Sigmoid colon (tissue), 4 donors: ENCODE measurements around the gene ELMOD1.

Experiments
- POLR2AphosphoS5 ChIP-seq, 4 donors: sonication (generic); formaldehyde crosslinking; IDR thresholded peaks; one replicate each; pipeline ENCODE4 v1.6.1; 2017; ENCODE audit warnings: antibody characterized with exemption in 4 of 4
- TF ChIP-seq, protein P1 (sequence below), 4 experiments: fragments of 450-650 bp in 3 of 4; fragments of 200-600 bp in 1 of 4; IDR thresholded peaks; one replicate each; pipeline ENCODE4 v1.5.1; 2016 to 2019; ENCODE audit warnings: antibody characterized with exemption in 4 of 4, mild to moderate bottlenecking in 3 of 4, moderate library complexity in 2 of 4

DNA sequence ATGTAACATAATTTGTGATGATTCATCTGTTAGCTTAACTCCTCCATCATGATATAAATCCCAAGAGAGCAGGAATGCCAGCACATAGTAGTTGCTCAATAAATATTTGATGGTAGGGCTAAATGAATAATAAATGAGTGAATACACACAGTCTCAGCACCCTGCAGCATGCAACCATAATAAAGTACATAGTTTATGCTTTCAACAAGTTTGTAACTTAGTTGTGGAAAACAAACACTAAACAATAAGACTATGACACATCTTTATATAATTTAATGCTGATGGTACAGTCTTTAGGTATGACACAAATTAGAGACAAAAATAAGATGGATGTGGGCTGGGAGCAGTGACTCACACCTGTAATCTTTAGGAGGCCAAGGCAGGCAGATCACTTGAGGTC, 29.3 kb upstream of the ELMOD1 start:
- TF ChIP-seq POLR2AphosphoS5 (IDR thresholded peaks at IDR 0.05): no peak
- TF ChIP-seq, protein P1, sequence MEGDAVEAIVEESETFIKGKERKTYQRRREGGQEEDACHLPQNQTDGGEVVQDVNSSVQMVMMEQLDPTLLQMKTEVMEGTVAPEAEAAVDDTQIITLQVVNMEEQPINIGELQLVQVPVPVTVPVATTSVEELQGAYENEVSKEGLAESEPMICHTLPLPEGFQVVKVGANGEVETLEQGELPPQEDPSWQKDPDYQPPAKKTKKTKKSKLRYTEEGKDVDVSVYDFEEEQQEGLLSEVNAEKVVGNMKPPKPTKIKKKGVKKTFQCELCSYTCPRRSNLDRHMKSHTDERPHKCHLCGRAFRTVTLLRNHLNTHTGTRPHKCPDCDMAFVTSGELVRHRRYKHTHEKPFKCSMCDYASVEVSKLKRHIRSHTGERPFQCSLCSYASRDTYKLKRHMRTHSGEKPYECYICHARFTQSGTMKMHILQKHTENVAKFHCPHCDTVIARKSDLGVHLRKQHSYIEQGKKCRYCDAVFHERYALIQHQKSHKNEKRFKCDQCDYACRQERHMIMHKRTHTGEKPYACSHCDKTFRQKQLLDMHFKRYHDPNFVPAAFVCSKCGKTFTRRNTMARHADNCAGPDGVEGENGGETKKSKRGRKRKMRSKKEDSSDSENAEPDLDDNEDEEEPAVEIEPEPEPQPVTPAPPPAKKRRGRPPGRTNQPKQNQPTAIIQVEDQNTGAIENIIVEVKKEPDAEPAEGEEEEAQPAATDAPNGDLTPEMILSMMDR (IDR thresholded peaks at IDR 0.05): no peak
